ENCODE measurements around the gene SBF2.

SBF2 gene

DNA sequence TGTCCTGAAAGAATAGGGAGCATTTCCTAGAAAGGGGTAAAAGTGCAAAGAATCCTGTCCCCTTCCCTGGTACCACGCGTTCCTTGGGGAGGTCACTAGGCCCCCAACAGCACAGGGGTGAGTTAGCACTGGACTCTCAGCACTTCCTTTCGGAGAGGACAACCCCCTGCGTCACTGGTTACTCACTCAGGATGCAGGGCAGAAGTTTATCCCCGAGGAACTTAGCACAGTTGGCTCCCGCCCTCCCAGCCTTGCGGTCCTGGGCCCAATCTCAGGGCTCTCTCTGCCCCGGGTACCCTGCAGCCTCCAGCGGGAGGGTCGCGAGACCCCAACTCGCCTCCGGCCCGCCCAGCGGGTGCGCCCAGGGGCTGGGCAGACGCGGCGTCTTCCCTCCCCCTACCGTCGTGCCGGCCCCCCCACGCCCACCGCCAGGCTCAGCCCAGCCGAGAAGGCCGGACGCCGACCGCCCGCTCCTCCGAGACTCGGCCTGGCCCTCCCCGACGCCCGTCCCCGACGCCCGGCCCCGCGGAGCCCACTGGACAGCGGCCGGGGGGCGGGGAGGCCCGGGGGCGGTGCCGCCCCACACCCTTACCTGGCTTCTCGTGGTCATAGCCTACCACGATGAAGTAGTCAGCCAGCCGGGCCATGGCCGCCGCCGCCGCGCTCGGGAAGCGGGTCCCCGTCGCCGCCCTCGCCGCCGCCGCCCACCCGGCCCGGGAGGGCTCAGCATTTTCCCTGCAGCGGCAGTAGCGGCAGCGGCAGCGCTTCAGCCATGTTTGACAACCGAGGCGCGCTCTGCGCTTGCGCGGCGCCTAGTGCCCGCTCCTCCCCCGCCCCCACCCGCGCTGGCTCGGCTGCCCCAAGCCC is at the start of gene SBF2:
SBF2 (minus strand) TSS at position 797 of the 867 bp plus-strand sequence; CDS start at position 647, 150 bp downstream.
- TF ChIP-seq, protein P1, sequence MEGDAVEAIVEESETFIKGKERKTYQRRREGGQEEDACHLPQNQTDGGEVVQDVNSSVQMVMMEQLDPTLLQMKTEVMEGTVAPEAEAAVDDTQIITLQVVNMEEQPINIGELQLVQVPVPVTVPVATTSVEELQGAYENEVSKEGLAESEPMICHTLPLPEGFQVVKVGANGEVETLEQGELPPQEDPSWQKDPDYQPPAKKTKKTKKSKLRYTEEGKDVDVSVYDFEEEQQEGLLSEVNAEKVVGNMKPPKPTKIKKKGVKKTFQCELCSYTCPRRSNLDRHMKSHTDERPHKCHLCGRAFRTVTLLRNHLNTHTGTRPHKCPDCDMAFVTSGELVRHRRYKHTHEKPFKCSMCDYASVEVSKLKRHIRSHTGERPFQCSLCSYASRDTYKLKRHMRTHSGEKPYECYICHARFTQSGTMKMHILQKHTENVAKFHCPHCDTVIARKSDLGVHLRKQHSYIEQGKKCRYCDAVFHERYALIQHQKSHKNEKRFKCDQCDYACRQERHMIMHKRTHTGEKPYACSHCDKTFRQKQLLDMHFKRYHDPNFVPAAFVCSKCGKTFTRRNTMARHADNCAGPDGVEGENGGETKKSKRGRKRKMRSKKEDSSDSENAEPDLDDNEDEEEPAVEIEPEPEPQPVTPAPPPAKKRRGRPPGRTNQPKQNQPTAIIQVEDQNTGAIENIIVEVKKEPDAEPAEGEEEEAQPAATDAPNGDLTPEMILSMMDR (IDR thresholded peaks at IDR 0.05; ENCODE audit: low read depth, low read length, missing control alignments), result no peak
- no peak for DNase-seq (ENCODE audit: low read depth)

GRCh38 chr11:10338287-10338686 is 44.3 kb upstream of the SBF2 start:
- TF ChIP-seq, protein P1 (IDR thresholded peaks at IDR 0.05; ENCODE audit: low read depth, low read length, missing control alignments), result no peak
- no peak overlapping the region for H3K4me3 ChIP-seq (ENCODE audit: low read depth, low read length)
- DNase-seq (ENCODE audit: low read depth), result no peak

More for the DNA sequence above, at the start of gene SBF2:
- H3K4me3 ChIP-seq (ENCODE audit: low read depth, low read length), result peak within 1 kb of the TSS; percentile 80

GRCh38 chr11:10333490-10333889 is 39.5 kb upstream of the SBF2 start:
- TF ChIP-seq, protein P1 (IDR thresholded peaks at IDR 0.05; ENCODE audit: low read depth, low read length, missing control alignments), result no peak
- DNase-seq (ENCODE audit: low read depth), result no peak
- H3K4me3 ChIP-seq (ENCODE audit: low read depth, low read length), result no peak overlapping the region

GRCh38 chr11:10331548-10332289 is 37.7 kb upstream of the SBF2 start:
- no peak for DNase-seq (ENCODE audit: low read depth)
- TF ChIP-seq, protein P1 (IDR thresholded peaks at IDR 0.05; ENCODE audit: low read depth, low read length, missing control alignments), result no peak
- no peak overlapping the region for H3K4me3 ChIP-seq (ENCODE audit: low read depth, low read length)

DNA sequence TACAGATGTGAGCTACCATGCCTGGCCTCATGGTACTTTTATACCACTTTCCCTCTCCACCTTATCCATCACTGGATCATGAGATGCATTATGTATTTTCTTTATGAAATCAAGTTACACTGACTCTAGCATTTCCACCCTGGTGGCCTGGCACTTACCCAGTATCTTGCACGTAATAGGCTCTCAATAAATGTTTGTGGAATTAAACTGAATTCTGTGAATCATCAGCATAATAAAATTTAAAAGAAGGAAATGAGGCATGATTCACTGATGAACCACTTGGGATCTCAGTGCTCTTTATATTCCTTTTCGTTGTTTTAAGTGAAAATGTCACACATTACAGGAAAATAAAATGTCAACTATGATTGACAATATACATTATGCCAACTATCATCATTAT is 35.9 kb upstream of the SBF2 start:
- no peak overlapping the region for H3K4me3 ChIP-seq (ENCODE audit: low read depth, low read length)
- no peak for DNase-seq (ENCODE audit: low read depth)
- TF ChIP-seq, protein P1 (IDR thresholded peaks at IDR 0.05; ENCODE audit: low read depth, low read length, missing control alignments), result no peak

DNA sequence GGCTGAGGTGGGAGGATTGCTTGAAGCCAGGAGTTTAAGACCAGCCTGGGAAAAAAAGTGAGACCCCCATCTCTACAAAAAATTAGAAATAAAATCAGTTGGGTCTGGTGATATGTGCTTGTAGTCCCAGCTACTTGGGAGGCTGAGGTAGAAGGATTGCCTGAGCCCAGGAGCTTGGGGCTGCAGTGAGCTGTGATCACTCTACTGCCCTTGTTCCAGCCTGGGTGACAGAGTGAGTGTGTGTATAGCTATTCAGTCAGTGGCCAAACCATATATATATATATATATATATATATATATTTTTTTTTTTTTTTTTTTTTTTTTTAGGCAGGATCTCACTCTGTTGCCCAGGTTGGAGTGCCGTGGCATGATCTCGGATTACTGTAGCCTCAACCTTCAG is 35.3 kb upstream of the SBF2 start:
- no peak for DNase-seq (ENCODE audit: low read depth)
- H3K4me3 ChIP-seq (ENCODE audit: low read depth, low read length), result no peak overlapping the region
- TF ChIP-seq, protein P1 (IDR thresholded peaks at IDR 0.05; ENCODE audit: low read depth, low read length, missing control alignments), result no peak
